HEK293 (cell line): ENCODE data around the gene FHIT.

ENCODE experiments used
- CTCF ChIA-PET: fragments of 350-600 bp; formaldehyde crosslinking; extraction: SDS; loops from one replicate; lab custom pipeline; 2021; ENCODE audit warnings: antibody characterized with exemption; lab: Yijun Ruan, JAX
- POLR2A ChIA-PET: fragments of 300-600 bp; formaldehyde crosslinking; extraction: SDS; loops from one replicate; lab custom pipeline; 2020; ENCODE audit warnings: antibody characterized with exemption, inconsistent platforms; lab: Yijun Ruan, JAX
- H3K27ac ChIP-seq: fragments of 200-500 bp; sonication (Bioruptor generic); 2 replicates; pipeline ENCODE4 v1.5.1; 2014; ENCODE audit warnings: low read depth, low read length, control low read depth, inconsistent platforms; ENCODE audit errors: extremely low read depth
- H3K36me3 ChIP-seq, 2 experiments: fragments of 200-500 bp in 1 of 2; sonication (Bioruptor generic) in 1 of 2; 1 replicate in 1 of 2; 2 replicates in 1 of 2; pipeline ENCODE4 v1.5.1; 2014 to 2017; ENCODE audit warnings: inconsistent platforms in 2 of 2, low read length in 2 of 2; ENCODE audit not compliant: control insufficient read depth in 2 of 2, insufficient read depth in 1 of 2
- H3K4me1 ChIP-seq: fragments of 200-500 bp; sonication (Bioruptor generic); 2 replicates; pipeline ENCODE4 v1.5.1; 2014; ENCODE audit warnings: mild to moderate bottlenecking, low read length, inconsistent platforms; ENCODE audit not compliant: control insufficient read depth, insufficient read depth
- H3K4me3 ChIP-seq: 2 replicates; pipeline ENCODE4 v1.5.1; 2011; ENCODE audit warnings: low read depth, mild to moderate bottlenecking, control low read depth, low read length, moderate library complexity
- H3K9me3 ChIP-seq: fragments of 200-500 bp; sonication (Bioruptor generic); 2 replicates; pipeline ENCODE4 v1.5.1; 2014; ENCODE audit warnings: low read depth, low read length, inconsistent platforms; ENCODE audit not compliant: control insufficient read depth, insufficient read depth
- GLI2 ChIP-seq: fragments of 450-650 bp; formaldehyde crosslinking; IDR thresholded peaks from 2 replicates; pipeline ENCODE4; 2017; ENCODE audit warnings: missing biosample characterization, missing genetic modification characterization, low read depth, borderline replicate concordance
- HOXA7 ChIP-seq: sonication (generic); formaldehyde crosslinking; IDR thresholded peaks from 2 replicates; pipeline ENCODE4 v1.8.1; 2022; ENCODE audit warnings: missing genetic modification reagents, borderline replicate concordance
- IKZF3 ChIP-seq: fragments of 450-650 bp; IDR thresholded peaks from 2 replicates; pipeline ENCODE4 v1.5.0; 2018; ENCODE audit warnings: missing biosample characterization, mild to moderate bottlenecking, missing genetic modification characterization, moderate library complexity
- MEIS1 ChIP-seq: sonication (generic); formaldehyde crosslinking; IDR thresholded peaks from 2 replicates; pipeline ENCODE4 v1.8.1; 2022; ENCODE audit warnings: missing genetic modification reagents, mild to moderate bottlenecking, borderline replicate concordance
- ZBTB17 ChIP-seq: fragments of 450-650 bp; formaldehyde crosslinking; IDR thresholded peaks from 2 replicates; pipeline ENCODE4 v1.5.1; 2016; ENCODE audit warnings: missing biosample characterization, missing genetic modification characterization
- ZIC2 ChIP-seq: fragments of 450-650 bp; formaldehyde crosslinking; IDR thresholded peaks from 2 replicates; pipeline ENCODE4 v1.5.1; 2016; ENCODE audit warnings: missing biosample characterization, missing genetic modification characterization
- ZNF175 ChIP-seq: fragments of 450-650 bp; formaldehyde crosslinking; IDR thresholded peaks from 2 replicates; pipeline ENCODE4 v1.5.1; 2016; ENCODE audit warnings: missing biosample characterization, missing genetic modification characterization
- ZNF266 ChIP-seq: fragments of 450-650 bp; formaldehyde crosslinking; IDR thresholded peaks from 2 replicates; pipeline ENCODE4 v1.5.1; 2016; ENCODE audit warnings: missing biosample characterization, missing genetic modification characterization, low read depth
- ZNF324 ChIP-seq: fragments of 450-650 bp; formaldehyde crosslinking; IDR thresholded peaks from 2 replicates; pipeline ENCODE4 v1.5.1; 2016; ENCODE audit warnings: missing biosample characterization, missing genetic modification characterization
- ZNF37A ChIP-seq: fragments of 450-650 bp; IDR thresholded peaks from 2 replicates; pipeline ENCODE4 v1.5.1; 2018; ENCODE audit warnings: missing biosample characterization, missing genetic modification characterization
- ZNF510 ChIP-seq: fragments of 450-650 bp; formaldehyde crosslinking; IDR thresholded peaks from 2 replicates; pipeline ENCODE4 v1.5.1; 2018; ENCODE audit warnings: mild to moderate bottlenecking, missing genetic modification characterization, missing biosample characterization; ENCODE audit not compliant: insufficient replicate concordance
- ZNF548 ChIP-seq: fragments of 450-650 bp; formaldehyde crosslinking; IDR thresholded peaks from 2 replicates; pipeline ENCODE4 v1.5.1; 2016; ENCODE audit warnings: missing biosample characterization, missing genetic modification characterization
- ZNF585B ChIP-seq: fragments of 450-650 bp; formaldehyde crosslinking; IDR thresholded peaks from 2 replicates; pipeline ENCODE4 v1.5.1; 2016; ENCODE audit warnings: missing biosample characterization, missing genetic modification characterization
- ZNF654 ChIP-seq: fragments of 450-650 bp; formaldehyde crosslinking; IDR thresholded peaks from 2 replicates; pipeline ENCODE4 v1.5.1; 2016; ENCODE audit warnings: low read depth, missing biosample characterization, missing genetic modification characterization
- ZNF658 ChIP-seq: fragments of 450-650 bp; formaldehyde crosslinking; IDR thresholded peaks from 2 replicates; pipeline ENCODE4; 2016; ENCODE audit warnings: missing biosample characterization, missing genetic modification characterization
- ZNF785 ChIP-seq: fragments of 450-650 bp; formaldehyde crosslinking; IDR thresholded peaks from 2 replicates; pipeline ENCODE4 v1.5.1; 2016; ENCODE audit warnings: missing biosample characterization, missing genetic modification characterization
- ZSCAN23 ChIP-seq: fragments of 450-650 bp; formaldehyde crosslinking; IDR thresholded peaks from 2 replicates; pipeline ENCODE4 v1.5.1; 2016; ENCODE audit warnings: missing biosample characterization, missing genetic modification characterization
- TF ChIP-seq, protein P1 (sequence below): fragments of 450-650 bp; formaldehyde crosslinking; IDR thresholded peaks from 2 replicates; pipeline ENCODE4 v1.5.1; 2016; ENCODE audit warnings: missing biosample characterization, missing genetic modification characterization
- TF ChIP-seq, protein P2 (sequence below): fragments of 450-650 bp; IDR thresholded peaks from 2 replicates; pipeline ENCODE4 v1.5.1; 2018; ENCODE audit warnings: missing biosample characterization, mild to moderate bottlenecking, missing genetic modification characterization

FHIT gene

DNA sequence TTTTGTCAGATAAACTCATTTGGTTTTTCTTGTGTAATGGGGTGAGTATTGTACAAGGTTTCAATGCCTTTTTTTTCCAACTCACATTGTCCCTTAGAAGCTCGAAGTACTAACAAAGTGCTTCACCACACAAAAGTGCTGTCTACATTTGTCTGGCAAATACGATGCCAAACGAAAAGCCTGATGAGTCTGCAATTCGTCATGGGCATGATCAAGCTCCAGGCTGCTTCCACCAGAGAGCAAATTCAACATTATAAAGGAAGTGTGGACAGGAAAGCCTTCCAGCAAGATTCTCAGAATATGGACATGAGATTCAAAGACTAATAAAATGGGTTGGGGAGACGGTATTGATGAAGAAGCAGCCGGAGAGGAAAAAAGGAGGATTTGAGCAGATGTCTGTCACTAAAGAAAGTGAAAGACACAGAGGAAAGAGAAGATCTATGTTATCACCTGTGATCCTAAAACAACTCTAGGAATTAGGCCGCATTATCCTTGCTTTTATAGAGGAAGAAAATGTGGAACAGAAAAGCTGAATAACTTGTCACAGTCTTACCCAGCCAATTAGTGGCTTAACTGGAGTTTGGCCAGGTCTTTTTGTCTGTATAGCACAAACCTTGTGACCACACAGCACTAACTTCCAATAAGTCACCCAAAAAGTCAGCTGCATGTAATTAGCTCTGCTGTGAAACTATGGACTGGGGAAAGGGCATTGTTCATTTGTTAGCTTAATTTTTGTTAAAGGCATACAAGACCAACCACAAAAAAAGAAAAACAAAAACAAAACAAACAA, 494.8 kb downstream of the FHIT start:
- Histone ChIP-seq H3K27ac (no peak overlapping the region), H3K9me3 (no peaks in the 10 kb centered on the region), H3K36me3 (no peaks in the 10 kb centered on the region), H3K4me3 (no peak overlapping the region), H3K4me1 (no peaks in the 10 kb centered on the region)
- ChIA-PET POLR2A (no interaction called here), CTCF (interaction anchor here (0.6 to 0.8 kb wide), 3 partner anchors 49 to 1221 kb away, joined by 3 read pairs; no protein-coding TSS in a partner anchor)
- no peak for TF ChIP-seq IKZF3 (tag by site-specific recombination)
- TF ChIP-seq MEIS1 (CRISPR knock-in tag), result no peak
- no peak for TF ChIP-seq ZIC2 (tag by site-specific recombination)
- TF ChIP-seq ZNF324 (tag by site-specific recombination), result no peak
- no peak for TF ChIP-seq ZNF658 (tag by site-specific recombination)

DNA sequence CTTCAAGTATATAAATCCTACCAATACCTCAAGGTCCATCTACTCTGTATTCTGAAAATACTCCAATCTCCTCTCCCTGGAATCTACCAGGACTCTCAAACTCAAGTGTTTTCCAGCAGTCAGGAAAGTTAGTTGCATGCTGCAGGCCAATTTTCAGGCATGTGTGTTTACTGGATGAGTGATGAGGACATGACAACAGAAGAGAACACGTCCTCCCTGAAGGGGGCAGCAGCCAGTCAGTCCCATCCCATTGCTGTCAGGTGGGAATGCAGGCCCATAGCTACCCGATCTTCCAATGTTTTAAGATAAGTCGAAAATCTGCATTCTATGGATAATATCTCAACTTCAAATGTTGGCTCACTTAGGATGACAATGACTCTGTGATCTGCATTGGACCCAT, 496.2 kb downstream of the FHIT start:
- H3K4me1 ChIP-seq, result no peaks in the 10 kb centered on the region
- POLR2A ChIA-PET, result no interaction called here
- peak; percentile 51 for TF ChIP-seq ZBTB17 (tag by site-specific recombination)
- TF ChIP-seq ZNF585B (tag by site-specific recombination), result no peak
- no peak for TF ChIP-seq ZSCAN23
- TF ChIP-seq, protein P1, sequence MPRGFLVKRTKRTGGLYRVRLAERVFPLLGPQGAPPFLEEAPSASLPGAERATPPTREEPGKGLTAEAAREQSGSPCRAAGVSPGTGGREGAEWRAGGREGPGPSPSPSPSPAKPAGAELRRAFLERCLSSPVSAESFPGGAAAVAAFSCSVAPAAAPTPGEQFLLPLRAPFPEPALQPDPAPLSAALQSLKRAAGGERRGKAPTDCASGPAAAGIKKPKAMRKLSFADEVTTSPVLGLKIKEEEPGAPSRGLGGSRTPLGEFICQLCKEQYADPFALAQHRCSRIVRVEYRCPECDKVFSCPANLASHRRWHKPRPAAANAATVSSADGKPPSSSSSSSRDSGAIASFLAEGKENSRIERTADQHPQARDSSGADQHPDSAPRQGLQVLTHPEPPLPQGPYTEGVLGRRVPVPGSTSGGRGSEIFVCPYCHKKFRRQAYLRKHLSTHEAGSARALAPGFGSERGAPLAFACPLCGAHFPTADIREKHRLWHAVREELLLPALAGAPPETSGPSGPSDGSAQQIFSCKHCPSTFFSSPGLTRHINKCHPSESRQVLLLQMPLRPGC (tag by site-specific recombination), result no peak
- peak; percentile 35; the same call in 1 of the 2 replicates for TF ChIP-seq ZNF654
- TF ChIP-seq, all 188 proteins: peak for 2
- no peaks in the 10 kb centered on the region; the same call in 1 of the 2 replicates for H3K9me3 ChIP-seq
- no peaks in the 10 kb centered on the region for H3K36me3 ChIP-seq
- CTCF ChIA-PET, result interaction anchor here (0.5 to 1.5 kb wide), 11 partner anchors 8 to 1379 kb away, joined by 3 to 5 read pairs (median 3); no protein-coding TSS in a partner anchor
- H3K4me3 ChIP-seq, result no peak overlapping the region
- H3K27ac ChIP-seq, result no peak overlapping the region

DNA sequence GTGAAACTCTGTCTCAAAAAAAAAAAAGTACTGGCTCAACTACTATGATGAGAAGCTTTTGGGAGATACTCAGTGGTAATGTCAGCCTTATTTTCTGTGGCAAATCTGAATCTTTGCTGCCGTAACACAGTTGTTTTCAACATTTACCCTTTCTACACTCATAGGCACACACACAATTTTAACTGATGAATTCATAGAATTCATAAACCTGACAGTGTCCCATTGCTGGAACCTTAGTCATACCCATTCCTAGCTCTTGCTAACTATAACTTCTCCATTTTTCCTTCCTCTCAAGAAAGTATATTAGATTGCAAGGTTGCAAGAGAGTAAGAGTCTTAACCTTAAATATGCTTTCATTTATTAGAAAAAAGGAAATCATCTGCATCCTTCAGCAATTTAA, 496.6 kb downstream of the FHIT start:
- ChIA-PET POLR2A (no interaction called here), CTCF (interaction anchor here (0.6 to 1.5 kb wide), 8 partner anchors 9 to 616 kb away, joined by 3 to 5 read pairs (median 4); no protein-coding TSS in a partner anchor)
- H3K27ac ChIP-seq, result no peak overlapping the region
- no peaks in the 10 kb centered on the region for H3K36me3 ChIP-seq
- no peaks in the 10 kb centered on the region; the same call in 1 of the 2 replicates for H3K9me3 ChIP-seq
- H3K4me1 ChIP-seq, result no peaks in the 10 kb centered on the region
- TF ChIP-seq ZNF548 (tag by site-specific recombination) (no peak), GLI2 (tag by site-specific recombination) (no peak), ZNF266 (tag by site-specific recombination) (no peak), ZNF37A (tag by site-specific recombination) (no peak), ZNF175 (tag by site-specific recombination) (no peak), HOXA7 (CRISPR knock-in tag) (no peak), ZNF510 (tag by site-specific recombination) (no peak), ZNF785 (tag by site-specific recombination) (no peak)
- TF ChIP-seq, protein P2, sequence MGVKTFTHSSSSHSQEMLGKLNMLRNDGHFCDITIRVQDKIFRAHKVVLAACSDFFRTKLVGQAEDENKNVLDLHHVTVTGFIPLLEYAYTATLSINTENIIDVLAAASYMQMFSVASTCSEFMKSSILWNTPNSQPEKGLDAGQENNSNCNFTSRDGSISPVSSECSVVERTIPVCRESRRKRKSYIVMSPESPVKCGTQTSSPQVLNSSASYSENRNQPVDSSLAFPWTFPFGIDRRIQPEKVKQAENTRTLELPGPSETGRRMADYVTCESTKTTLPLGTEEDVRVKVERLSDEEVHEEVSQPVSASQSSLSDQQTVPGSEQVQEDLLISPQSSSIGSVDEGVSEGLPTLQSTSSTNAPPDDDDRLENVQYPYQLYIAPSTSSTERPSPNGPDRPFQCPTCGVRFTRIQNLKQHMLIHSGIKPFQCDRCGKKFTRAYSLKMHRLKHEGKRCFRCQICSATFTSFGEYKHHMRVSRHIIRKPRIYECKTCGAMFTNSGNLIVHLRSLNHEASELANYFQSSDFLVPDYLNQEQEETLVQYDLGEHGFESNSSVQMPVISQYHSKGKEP, result no peak
- no peak overlapping the region for H3K4me3 ChIP-seq
